T-helper 2 cell treated with Interferon-gamma antibody and Interleukin-4, amounts not matched to agents 5 μg/mL and 100 μg/mL, for 36 hours (primary cell): Measurements from ENCODE around the gene HELQ.

Source experiments
- DNase-seq: peaks from one replicate; pipeline ENCODE4 v3.0.0; 2021; ENCODE audit warnings: low spot score
- H3K27ac Mint-ChIP-seq: one replicate; pipeline ENCODE4 v1.8.0; 2021; ENCODE audit warnings: mild to moderate bottlenecking, mixed read lengths
- H3K27me3 Mint-ChIP-seq: one replicate; pipeline ENCODE4 v1.8.0; 2021; ENCODE audit warnings: low read depth, mixed read lengths
- H3K36me3 Mint-ChIP-seq: one replicate; pipeline ENCODE4 v1.8.0; 2021; ENCODE audit warnings: low read depth, mixed read lengths
- H3K4me1 Mint-ChIP-seq: one replicate; pipeline ENCODE4 v1.8.0; 2021; ENCODE audit warnings: low read depth, mixed read lengths
- H3K4me3 Mint-ChIP-seq: one replicate; pipeline ENCODE4 v1.8.0; 2022; ENCODE audit warnings: mild to moderate bottlenecking, moderate library complexity, mixed read lengths
- H3K9me3 Mint-ChIP-seq: one replicate; pipeline ENCODE4 v1.8.0; 2021; ENCODE audit warnings: mixed read lengths

HELQ gene

DNA sequence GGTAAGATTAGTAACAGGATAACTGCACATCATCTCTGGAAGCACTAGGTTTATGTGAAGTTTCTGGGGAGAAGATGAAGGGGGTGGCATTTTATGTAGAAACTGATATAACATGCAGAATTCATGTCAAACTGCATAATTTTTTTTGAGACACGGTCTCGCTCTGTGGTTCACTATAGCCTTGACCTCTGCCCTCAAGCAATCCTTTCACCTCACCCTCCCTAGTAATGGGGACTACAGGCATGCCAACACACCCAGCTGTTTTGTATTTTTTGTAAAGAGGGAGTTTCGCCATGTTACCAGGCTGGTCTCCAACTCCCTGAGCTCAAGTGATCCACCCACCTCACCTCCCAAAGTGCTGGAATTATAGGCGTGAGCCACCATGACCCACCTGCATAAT lies 17.8 kb upstream of the HELQ start:
- DNase-seq, result no peak
- no peaks in the 10 kb centered on the region for H3K27me3 Mint-ChIP-seq
- no peaks in the 10 kb centered on the region for H3K9me3 Mint-ChIP-seq
- H3K36me3 Mint-ChIP-seq, result peaks cover 19% of the 10 kb centered on the region
- H3K27ac Mint-ChIP-seq, result no peak overlapping the region
- no peak overlapping the region for H3K4me3 Mint-ChIP-seq
- H3K4me1 Mint-ChIP-seq, result peaks cover 2% of the 10 kb centered on the region

DNA sequence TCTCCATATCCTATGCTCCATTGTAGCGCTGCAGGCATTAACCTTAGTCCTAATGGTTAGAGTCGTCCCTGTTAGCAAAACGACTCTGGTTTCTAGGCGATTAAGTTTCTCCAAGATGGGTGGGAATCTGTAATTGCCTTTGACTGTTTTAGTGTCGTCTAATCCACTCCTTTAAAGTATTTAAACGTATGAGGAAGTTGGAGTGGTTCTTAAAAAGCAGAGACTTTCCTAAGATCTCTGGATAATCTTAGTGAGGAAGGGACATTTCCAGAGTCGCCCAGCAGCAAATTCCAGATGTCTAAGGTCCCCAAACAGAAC lies 520 bp upstream of the HELQ start:
- H3K4me1 Mint-ChIP-seq, result peaks cover 27% of the 10 kb centered on the region

DNA sequence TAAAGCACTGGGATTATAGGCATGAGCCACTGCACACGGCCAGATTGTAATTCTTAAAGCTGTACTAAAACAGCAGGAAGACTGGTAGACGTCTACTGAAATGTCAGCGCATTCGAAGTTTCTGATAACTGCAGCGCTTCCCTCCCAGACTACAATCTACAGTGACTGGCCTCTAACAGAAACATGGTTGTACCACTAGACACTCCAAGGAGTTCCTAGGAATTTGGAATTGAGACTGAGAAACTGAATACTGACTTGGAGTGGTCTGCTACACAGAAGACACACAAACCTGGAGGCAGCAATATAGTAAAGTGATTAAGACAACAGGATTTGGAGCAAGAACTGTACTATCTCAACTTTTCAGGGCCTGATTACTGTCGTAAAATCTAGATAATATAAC lies 937 bp downstream of the HELQ start:
- DNase-seq, result no peak
- H3K4me3 Mint-ChIP-seq, result peak overlapping the region; percentile 93
- H3K4me1 Mint-ChIP-seq, result peaks cover 27% of the 10 kb centered on the region
- peak overlapping the region; percentile 99 for H3K27ac Mint-ChIP-seq
- H3K36me3 Mint-ChIP-seq, result peaks cover 44% of the 10 kb centered on the region
- H3K9me3 Mint-ChIP-seq, result no peaks in the 10 kb centered on the region
- peaks cover 2% of the 10 kb centered on the region for H3K27me3 Mint-ChIP-seq

More for the DNA sequence above, 520 bp upstream of the HELQ start:
- DNase-seq, result no peak
- Mint-ChIP-seq H3K36me3 (peaks cover 47% of the 10 kb centered on the region), H3K4me3 (peak overlapping the region; percentile 93), H3K27me3 (peaks cover 2% of the 10 kb centered on the region), H3K27ac (peak overlapping the region; percentile 99), H3K9me3 (no peaks in the 10 kb centered on the region)

DNA sequence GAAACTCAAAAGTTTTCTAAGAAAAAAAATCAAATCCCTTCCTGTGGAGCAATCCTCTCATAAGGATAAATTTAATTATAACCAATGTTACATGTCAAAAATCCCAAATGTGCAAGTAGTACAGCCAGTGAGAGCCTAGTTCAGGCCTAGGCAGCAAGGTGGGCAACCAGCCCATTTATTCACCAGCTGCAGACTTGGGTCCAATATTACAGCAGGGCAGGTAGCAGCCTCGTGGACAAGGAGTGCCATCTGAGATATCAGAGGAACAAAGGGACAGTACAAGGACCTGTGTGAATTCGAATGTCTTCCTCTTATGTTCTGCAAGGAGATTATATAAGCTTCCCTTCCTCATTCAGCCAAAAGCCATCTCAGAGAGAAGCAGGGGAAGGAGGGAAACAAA lies 6.6 kb downstream of the HELQ start:
- H3K4me1 Mint-ChIP-seq, result peaks cover 7% of the 10 kb centered on the region
- no peak overlapping the region for H3K27ac Mint-ChIP-seq
- no peaks in the 10 kb centered on the region for H3K27me3 Mint-ChIP-seq
- DNase-seq, result no peak
- H3K9me3 Mint-ChIP-seq, result no peaks in the 10 kb centered on the region
- peaks cover 30% of the 10 kb centered on the region for H3K36me3 Mint-ChIP-seq
- H3K4me3 Mint-ChIP-seq, result no peak overlapping the region

DNA sequence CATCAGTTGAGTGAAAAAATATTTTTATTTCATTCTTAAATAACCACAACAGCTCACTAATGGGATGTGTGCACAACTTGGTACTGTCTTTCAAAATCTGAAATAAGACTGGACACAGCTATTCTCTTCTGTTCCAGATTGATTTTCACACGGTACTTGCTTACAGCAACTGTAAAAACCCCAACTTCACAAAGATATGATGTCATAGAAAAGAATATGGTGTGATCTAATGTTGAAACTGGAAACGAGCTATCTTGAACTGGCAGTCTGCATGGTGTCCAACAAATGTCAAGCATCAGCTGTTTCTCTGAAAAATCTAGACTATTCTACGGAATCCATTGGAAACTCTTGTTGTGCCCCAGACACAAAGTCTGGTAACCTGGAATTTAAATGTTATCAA lies 14.7 kb downstream of the HELQ start:
- no peaks in the 10 kb centered on the region for H3K9me3 Mint-ChIP-seq
- peaks cover 21% of the 10 kb centered on the region for H3K36me3 Mint-ChIP-seq
- no peaks in the 10 kb centered on the region for H3K27me3 Mint-ChIP-seq
- DNase-seq, result no peak
- H3K27ac Mint-ChIP-seq, result no peak overlapping the region
- H3K4me3 Mint-ChIP-seq, result no peak overlapping the region
- H3K4me1 Mint-ChIP-seq, result no peaks in the 10 kb centered on the region

DNA sequence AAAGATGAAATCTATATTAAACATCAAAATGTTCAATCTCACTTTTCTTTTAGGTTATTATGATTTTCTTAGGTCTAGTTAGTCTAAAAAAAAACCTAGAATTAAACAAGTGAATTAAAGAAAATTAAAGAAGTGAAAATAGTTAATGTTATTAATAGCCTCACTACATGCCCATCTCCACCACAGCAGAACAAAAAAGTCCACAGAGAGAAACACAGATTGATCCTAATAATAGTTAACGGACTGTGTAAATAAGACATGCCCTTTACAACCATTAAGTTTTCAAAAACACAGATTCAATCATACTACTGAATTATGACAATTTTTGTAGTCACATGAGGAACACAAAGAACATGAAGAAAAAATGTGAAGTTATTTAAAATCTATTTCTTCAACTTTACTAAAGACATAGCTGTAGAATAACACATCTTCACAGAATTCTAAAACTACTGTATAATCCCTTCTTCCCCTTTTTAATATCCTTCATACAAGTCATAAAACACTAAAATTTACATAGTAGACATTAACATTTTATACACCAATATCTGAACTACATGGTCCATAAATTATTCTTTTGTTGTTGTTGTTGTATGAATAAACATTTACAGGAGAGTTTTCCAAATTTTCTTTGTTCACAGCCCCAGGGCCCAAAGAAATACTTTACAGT lies 15.3 kb downstream of the HELQ start:
- no peak overlapping the region for H3K27ac Mint-ChIP-seq
- no peaks in the 10 kb centered on the region for H3K27me3 Mint-ChIP-seq
- H3K36me3 Mint-ChIP-seq, result peaks cover 21% of the 10 kb centered on the region
- H3K4me3 Mint-ChIP-seq, result no peak overlapping the region
- no peak for DNase-seq
- no peaks in the 10 kb centered on the region for H3K9me3 Mint-ChIP-seq
- H3K4me1 Mint-ChIP-seq, result no peaks in the 10 kb centered on the region

DNA sequence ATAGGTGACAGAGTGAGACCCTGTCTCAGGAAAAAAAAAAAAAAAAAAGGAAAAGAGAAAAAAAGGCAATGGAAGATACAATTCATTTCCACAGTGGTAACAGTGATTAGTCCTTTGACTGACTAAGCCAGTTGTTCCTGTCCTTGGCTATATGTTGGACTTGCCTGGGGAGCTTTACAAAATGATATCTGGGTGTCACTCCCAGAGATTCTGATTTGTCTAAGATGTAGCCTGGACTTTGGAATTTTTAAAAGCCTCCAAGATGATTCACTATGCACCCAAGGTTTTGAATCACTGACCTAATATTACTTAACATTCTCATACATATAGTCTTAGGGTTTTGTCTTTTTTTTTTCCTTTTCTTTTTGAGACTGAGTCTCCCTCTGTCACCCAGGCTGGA lies 16.9 kb downstream of the HELQ start:
- Mint-ChIP-seq H3K4me1 (no peaks in the 10 kb centered on the region), H3K4me3 (no peak overlapping the region), H3K36me3 (peaks cover 19% of the 10 kb centered on the region), H3K27me3 (no peaks in the 10 kb centered on the region), H3K9me3 (no peaks in the 10 kb centered on the region), H3K27ac (no peak overlapping the region)
- no peak for DNase-seq

DNA sequence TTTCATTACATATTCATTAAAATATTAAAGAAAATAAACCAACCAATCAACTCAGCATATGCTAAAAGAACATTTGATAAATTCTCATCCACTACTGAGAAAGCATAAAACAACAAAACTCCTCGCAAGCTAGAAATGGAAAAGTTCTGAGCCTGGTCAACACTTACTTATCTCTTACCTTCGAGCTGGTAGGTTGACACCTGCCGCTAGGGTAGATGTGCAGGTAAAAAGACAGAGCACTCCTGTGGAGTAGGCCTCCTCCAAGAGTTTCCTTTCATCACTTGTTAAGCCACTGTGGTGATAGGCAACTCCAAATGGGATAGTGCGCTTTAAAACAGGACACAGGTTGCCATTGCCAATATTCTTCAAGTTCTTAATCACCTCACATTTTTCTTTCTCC lies 18.9 kb downstream of the HELQ start:
- DNase-seq, result no peak
- Mint-ChIP-seq H3K4me1 (no peaks in the 10 kb centered on the region), H3K27me3 (no peaks in the 10 kb centered on the region), H3K9me3 (no peaks in the 10 kb centered on the region), H3K4me3 (no peak overlapping the region), H3K36me3 (peaks cover 17% of the 10 kb centered on the region), H3K27ac (no peak overlapping the region)

DNA sequence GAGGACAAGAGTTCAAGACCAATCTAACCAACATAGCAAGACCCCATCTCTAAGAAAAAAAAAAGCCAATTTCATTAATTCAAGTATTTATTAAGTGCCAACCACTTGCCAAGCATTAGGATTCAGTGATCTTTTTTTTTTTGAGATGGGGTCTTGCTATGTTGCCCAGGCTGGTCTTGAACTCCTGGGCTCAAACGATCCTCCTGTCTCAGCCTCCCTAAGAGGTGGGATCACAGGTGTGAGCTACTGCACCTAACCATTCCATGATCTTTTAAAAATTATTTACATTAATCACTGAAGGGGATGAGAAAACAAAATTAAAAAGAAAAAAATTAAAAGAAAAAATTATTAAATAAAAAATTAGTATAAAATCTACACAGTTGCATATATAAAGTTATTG lies 24.4 kb downstream of the HELQ start:
- no peak for DNase-seq
- H3K36me3 Mint-ChIP-seq, result peaks cover 14% of the 10 kb centered on the region
- no peak overlapping the region for H3K4me3 Mint-ChIP-seq
- H3K27ac Mint-ChIP-seq, result no peak overlapping the region
- H3K9me3 Mint-ChIP-seq, result no peaks in the 10 kb centered on the region
- peaks cover under 1% of the 10 kb centered on the region for H3K4me1 Mint-ChIP-seq
- no peaks in the 10 kb centered on the region for H3K27me3 Mint-ChIP-seq

DNA sequence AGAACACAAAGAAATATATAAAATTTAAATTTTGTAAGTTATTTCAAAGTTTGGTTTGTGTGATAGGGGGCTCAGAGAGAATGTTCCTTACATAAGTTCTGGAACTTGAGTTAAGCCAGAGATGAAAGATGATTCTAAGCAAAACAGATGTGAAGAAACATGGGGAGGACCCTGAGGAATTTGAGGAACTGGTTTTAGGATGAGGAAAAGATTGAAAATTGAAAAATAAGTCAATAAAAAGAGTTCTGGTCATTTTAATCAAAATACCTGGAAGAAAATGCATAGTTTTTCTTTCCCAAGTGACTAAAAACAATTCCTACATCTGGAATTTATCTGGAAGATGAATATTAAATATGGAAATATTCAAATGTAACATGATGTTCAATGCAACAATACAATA lies 37.4 kb downstream of the HELQ start:
- no peak overlapping the region for H3K27ac Mint-ChIP-seq
- H3K27me3 Mint-ChIP-seq, result no peaks in the 10 kb centered on the region
- peaks cover 27% of the 10 kb centered on the region for H3K36me3 Mint-ChIP-seq
- H3K9me3 Mint-ChIP-seq, result no peaks in the 10 kb centered on the region
- DNase-seq, result no peak
- H3K4me1 Mint-ChIP-seq, result no peaks in the 10 kb centered on the region
- H3K4me3 Mint-ChIP-seq, result no peak overlapping the region

DNA sequence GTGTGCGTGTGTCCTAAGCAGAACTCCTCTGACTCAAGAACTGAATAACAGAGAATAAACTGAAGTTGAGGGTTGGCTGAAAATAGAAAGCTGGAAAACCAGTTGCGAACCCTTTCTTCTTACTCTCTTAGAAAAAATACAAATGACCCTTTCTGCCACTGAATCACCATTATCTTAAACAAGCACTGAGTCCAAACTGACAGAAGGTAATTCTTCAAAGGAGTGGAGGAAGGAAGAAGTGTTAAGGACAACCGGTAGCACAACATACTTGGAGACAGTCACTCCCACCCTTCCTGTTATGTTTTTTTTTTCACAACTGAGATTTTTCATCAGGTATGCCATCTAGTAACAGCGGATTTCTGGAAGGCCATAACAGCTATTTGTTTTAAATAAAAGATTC lies 38.1 kb downstream of the HELQ start:
- Mint-ChIP-seq H3K27ac (no peak overlapping the region), H3K4me3 (no peak overlapping the region), H3K9me3 (no peaks in the 10 kb centered on the region), H3K36me3 (peaks cover 32% of the 10 kb centered on the region), H3K4me1 (no peaks in the 10 kb centered on the region), H3K27me3 (no peaks in the 10 kb centered on the region)
- no peak for DNase-seq

DNA sequence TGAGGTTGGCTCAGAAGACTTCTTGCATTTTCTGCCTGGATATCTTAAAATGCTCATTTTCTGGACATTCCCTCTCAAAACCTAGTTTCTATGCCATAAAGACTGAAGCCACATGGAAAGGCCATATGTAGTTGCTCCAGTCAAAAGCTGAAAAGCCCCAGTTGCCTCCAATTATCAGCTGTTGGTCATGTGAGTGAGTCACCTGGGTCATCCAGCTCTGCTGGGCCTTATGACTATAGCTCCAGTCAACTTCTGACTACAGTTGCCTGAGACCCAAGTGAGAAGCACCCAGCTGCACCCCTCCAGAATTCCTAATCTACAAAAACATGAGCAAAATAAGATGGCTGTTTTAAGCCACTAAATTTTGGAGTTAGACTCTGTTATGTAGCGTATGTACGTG lies 41.9 kb downstream of the HELQ start:
- Mint-ChIP-seq H3K4me1 (no peaks in the 10 kb centered on the region), H3K27ac (no peak overlapping the region), H3K27me3 (no peaks in the 10 kb centered on the region), H3K36me3 (peaks cover 30% of the 10 kb centered on the region), H3K4me3 (no peak overlapping the region), H3K9me3 (no peaks in the 10 kb centered on the region)
- DNase-seq, result no peak

DNA sequence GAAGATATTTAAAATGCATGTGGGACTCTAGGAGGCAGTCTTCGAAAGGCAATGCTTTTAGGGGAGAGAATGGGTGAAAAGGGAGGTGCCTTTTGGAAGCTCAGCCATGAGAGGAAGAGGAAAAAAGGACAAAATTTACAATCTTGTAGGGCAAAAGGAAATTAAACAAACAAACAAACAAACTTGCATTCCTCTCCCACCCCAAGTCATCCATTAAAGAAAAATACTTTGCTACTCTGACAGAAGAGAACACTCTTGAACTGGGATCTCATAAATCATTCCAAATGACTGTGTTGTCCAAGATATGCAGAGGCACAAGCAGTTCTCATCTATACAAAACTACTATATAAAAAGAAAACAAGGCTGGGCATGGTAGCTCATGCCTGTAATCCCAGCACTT lies 46.7 kb downstream of the HELQ start:
- H3K36me3 Mint-ChIP-seq, result peaks cover 21% of the 10 kb centered on the region

DNA sequence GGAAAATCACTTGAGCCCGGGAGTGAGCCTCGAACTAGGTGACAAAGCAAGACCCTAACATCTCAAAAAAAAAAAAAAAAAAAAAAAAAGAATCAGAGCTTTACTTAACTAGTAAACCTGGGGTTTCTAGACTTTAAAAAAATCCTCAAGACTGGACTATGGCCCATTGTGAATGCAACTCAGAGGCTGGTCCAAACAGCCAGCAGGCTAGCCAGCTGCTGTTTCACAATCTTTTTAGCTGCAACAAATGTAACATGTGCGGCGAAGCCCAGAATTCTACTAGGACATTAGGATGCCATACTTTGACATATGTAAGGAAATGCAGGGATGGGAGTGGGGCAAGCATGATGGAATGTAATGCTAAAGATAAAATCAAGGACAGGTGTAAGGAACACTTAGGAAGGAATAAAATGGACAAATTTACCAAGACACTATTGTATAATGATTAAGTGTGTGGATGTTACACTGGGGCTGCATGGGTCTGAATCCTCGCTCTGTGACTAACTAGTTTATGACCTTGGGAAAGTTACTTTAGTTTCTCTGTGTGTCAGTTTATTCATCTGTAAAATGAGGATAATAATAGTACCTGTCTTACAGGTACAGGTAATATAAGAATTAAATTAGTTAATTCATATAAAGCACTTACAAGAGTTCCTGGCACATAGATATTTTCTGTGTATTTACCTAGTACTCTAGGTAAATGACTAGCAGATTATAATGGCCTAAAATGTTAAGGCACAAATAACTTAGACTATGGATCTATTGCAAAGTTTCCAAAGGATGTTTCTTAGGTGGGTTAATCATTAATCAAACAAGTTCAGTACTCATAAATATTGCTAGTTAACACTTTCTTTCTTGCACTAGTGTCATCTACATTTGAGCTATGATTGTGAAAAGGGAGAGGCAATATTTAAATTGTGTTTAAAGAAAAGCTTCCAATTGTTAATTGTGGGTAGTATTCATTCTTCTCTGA lies 49.5 kb downstream of the HELQ start:
- peaks cover 15% of the 10 kb centered on the region for H3K36me3 Mint-ChIP-seq
- no peak for DNase-seq
- no peak overlapping the region for H3K27ac Mint-ChIP-seq
- H3K4me1 Mint-ChIP-seq, result peaks cover 5% of the 10 kb centered on the region
- no peaks in the 10 kb centered on the region for H3K27me3 Mint-ChIP-seq
- H3K4me3 Mint-ChIP-seq, result no peak overlapping the region
- peaks cover 4% of the 10 kb centered on the region for H3K9me3 Mint-ChIP-seq

More for the DNA sequence above, 46.7 kb downstream of the HELQ start:
- no peaks in the 10 kb centered on the region for H3K9me3 Mint-ChIP-seq
- no peak for DNase-seq
- H3K4me1 Mint-ChIP-seq, result no peaks in the 10 kb centered on the region
- H3K27ac Mint-ChIP-seq, result no peak overlapping the region
- H3K4me3 Mint-ChIP-seq, result no peak overlapping the region
- no peaks in the 10 kb centered on the region for H3K27me3 Mint-ChIP-seq
